ENCODE results near the gene MTG1. TPM values are rescaled to one million over a fixed set of nuclear protein-coding genes. Genes with fewer than 3 reads are reported as not detected.
A peak's percentile ranks its signal among the peaks of the same experiment; 100 is the strongest.

MTG1 gene
- polyA plus RNA-seq, 6 donors from 2014 or later, result 41.1 to 82.6 (median 47.3) TPM

GRCh38 chr10:133354672-133355240 lies 39.2 kb upstream of the MTG1 start:
- Mint-ChIP-seq H3K27ac (no peak overlapping the region), H3K27me3 (no peaks in the 10 kb centered on the region), H3K4me1 (peaks cover 5 to 9% (median 7%) of the 10 kb centered on the region in 3 donors), H3K4me3 (no peak overlapping the region), H3K9me3 (no peaks in the 10 kb centered on the region), H3K36me3 (no peaks in the 10 kb centered on the region)
- ATAC-seq (ENCODE audit: low read depth in 2 of 2) (no peak), DNase-seq (no peak)

GRCh38 chr10:133355266-133355665 lies 38.7 kb upstream of the MTG1 start:
- Mint-ChIP-seq H3K36me3 (no peaks in the 10 kb centered on the region), H3K27ac (peak overlapping the region in 1 of 6 donors; percentile 12), H3K4me1 (peaks cover 9 to 12% (median 11%) of the 10 kb centered on the region in 3 donors), H3K27me3 (no peaks in the 10 kb centered on the region), H3K9me3 (no peaks in the 10 kb centered on the region), H3K4me3 (no peak overlapping the region)
- ATAC-seq (ENCODE audit: low read depth in 2 of 2) (no peak), DNase-seq (no peak)

GRCh38 chr10:133355991-133356390 lies 38.0 kb upstream of the MTG1 start:
- no peak for ATAC-seq (ENCODE audit: low read depth in 2 of 2)
- peaks cover 12 to 18% (median 18%) of the 10 kb centered on the region in 3 donors for H3K4me1 Mint-ChIP-seq
- no peaks in the 10 kb centered on the region for H3K27me3 Mint-ChIP-seq
- no peak for DNase-seq
- H3K36me3 Mint-ChIP-seq, result no peaks in the 10 kb centered on the region
- no peaks in the 10 kb centered on the region for H3K9me3 Mint-ChIP-seq
- peak overlapping the region in 1 of 6 donors; percentile 83 for H3K27ac Mint-ChIP-seq
- peak overlapping the region; percentile 25 to 82 (median 60) for H3K4me3 Mint-ChIP-seq

- Mint-ChIP-seq H3K9me3 (no peaks in the 10 kb centered on the region), H3K4me3 (peak overlapping the region; percentile 62 to 88 (median 80)), H3K27me3 (no peaks in the 10 kb centered on the region), H3K27ac (peak overlapping the region in 1 of 6 donors; percentile 85), H3K4me1 (peaks cover 19 to 26% (median 26%) of the 10 kb centered on the region in 3 donors), H3K36me3 (no peaks in the 10 kb centered on the region)
- ATAC-seq (ENCODE audit: low read depth in 2 of 2), result no peak
- DNase-seq, result no peak
Measured at GRCh38 chr10:133356549-133357284, 37.2 kb upstream of the MTG1 start.

GRCh38 chr10:133357285-133358161 lies 36.4 kb upstream of the MTG1 start, which contains the start of gene FUOM:
Gene FUOM (minus strand): TSS chr10:133358019. CDS start chr10:133358007, 12 bp downstream.
- ATAC-seq (ENCODE audit: low read depth in 2 of 2), result peak; percentile 86 to 88

GRCh38 chr10:133358162-133358924 lies 35.6 kb upstream of the MTG1 start:
- DNase-seq (no peak), ATAC-seq (ENCODE audit: low read depth in 2 of 2) (no peak)
- H3K9me3 Mint-ChIP-seq, result no peaks in the 10 kb centered on the region
- no peaks in the 10 kb centered on the region for H3K36me3 Mint-ChIP-seq
- H3K4me1 Mint-ChIP-seq, result peaks cover 24 to 34% (median 32%) of the 10 kb centered on the region in 3 donors
- H3K27me3 Mint-ChIP-seq, result no peaks in the 10 kb centered on the region
- H3K4me3 Mint-ChIP-seq, result peak overlapping the region in 5 of 8 donors; percentile 30 to 72 (median 62)
- H3K27ac Mint-ChIP-seq, result no peak overlapping the region

More at GRCh38 chr10:133357285-133358161, 36.4 kb upstream of the MTG1 start, which contains the start of gene FUOM:
- Mint-ChIP-seq H3K9me3 (no peaks in the 10 kb centered on the region), H3K4me3 (peak within 1 kb of the TSS; percentile 62 to 88 (median 80)), H3K27ac (peak within 1 kb of the TSS in 2 of 6 donors; percentile 85 to 92), H3K4me1 (peaks cover 24 to 34% (median 32%) of the 10 kb centered on the region in 3 donors), H3K27me3 (no peaks in the 10 kb centered on the region), H3K36me3 (no peaks in the 10 kb centered on the region)
- peak; percentile 81 for DNase-seq

- H3K9me3 Mint-ChIP-seq, result no peaks in the 10 kb centered on the region
- ATAC-seq (ENCODE audit: low read depth in 2 of 2) (no peak), DNase-seq (no peak)
- no peaks in the 10 kb centered on the region for H3K27me3 Mint-ChIP-seq
- H3K36me3 Mint-ChIP-seq, result no peaks in the 10 kb centered on the region
- no peak overlapping the region for H3K27ac Mint-ChIP-seq
- H3K4me3 Mint-ChIP-seq, result peak overlapping the region in 3 of 8 donors; percentile 30 to 67 (median 37)
- H3K4me1 Mint-ChIP-seq, result peaks cover 24 to 34% (median 32%) of the 10 kb centered on the region in 3 donors
Measured at GRCh38 chr10:133358925-133359310, 35.0 kb upstream of the MTG1 start.

- H3K9me3 Mint-ChIP-seq, result no peaks in the 10 kb centered on the region
- peak overlapping the region in 3 of 6 donors; percentile 30 to 42 (median 34) for H3K27ac Mint-ChIP-seq
- no peak overlapping the region for H3K4me3 Mint-ChIP-seq
- DNase-seq, result no peak
- peaks cover 24 to 34% (median 32%) of the 10 kb centered on the region in 3 donors for H3K4me1 Mint-ChIP-seq
- no peaks in the 10 kb centered on the region for H3K27me3 Mint-ChIP-seq
- ATAC-seq (ENCODE audit: low read depth in 2 of 2), result no peak
- H3K36me3 Mint-ChIP-seq, result peaks cover 1 to 2% of the 10 kb centered on the region in 2 donors
Measured at GRCh38 chr10:133359554-133359971, 34.4 kb upstream of the MTG1 start.

GRCh38 chr10:133359972-133360610 lies 33.9 kb upstream of the MTG1 start:
- no peak for ATAC-seq (ENCODE audit: low read depth in 2 of 2)
- peak overlapping the region in 3 of 8 donors; percentile 15 to 41 (median 16) for H3K4me3 Mint-ChIP-seq
- no peaks in the 10 kb centered on the region for H3K9me3 Mint-ChIP-seq
- H3K27ac Mint-ChIP-seq, result peak overlapping the region in 4 of 6 donors; percentile 30 to 91 (median 38)
- peaks cover 4 to 7% of the 10 kb centered on the region in 2 donors for H3K36me3 Mint-ChIP-seq
- DNase-seq, result no peak
- H3K27me3 Mint-ChIP-seq, result no peaks in the 10 kb centered on the region
- H3K4me1 Mint-ChIP-seq, result peaks cover 24 to 34% (median 32%) of the 10 kb centered on the region in 3 donors

- Mint-ChIP-seq H3K27me3 (no peaks in the 10 kb centered on the region), H3K36me3 (peaks cover 4 to 7% of the 10 kb centered on the region in 2 donors), H3K4me1 (peaks cover 21 to 31% (median 23%) of the 10 kb centered on the region in 3 donors), H3K9me3 (no peaks in the 10 kb centered on the region), H3K4me3 (peak overlapping the region in 7 of 8 donors; percentile 2 to 87 (median 49)), H3K27ac (peak overlapping the region in 5 of 6 donors; percentile 34 to 72 (median 52))
- DNase-seq, result no peak
- no peak for ATAC-seq (ENCODE audit: low read depth in 2 of 2)
Measured at GRCh38 chr10:133361227-133361626, 32.7 kb upstream of the MTG1 start.

- peak; percentile 3 to 7 for ATAC-seq (ENCODE audit: low read depth in 2 of 2)
- no peak for DNase-seq
- peaks cover 4 to 7% of the 10 kb centered on the region in 2 donors for H3K36me3 Mint-ChIP-seq
- peak overlapping the region; percentile 27 to 72 (median 33) for H3K27ac Mint-ChIP-seq
- H3K9me3 Mint-ChIP-seq, result no peaks in the 10 kb centered on the region
- peaks cover 19 to 26% (median 22%) of the 10 kb centered on the region in 3 donors for H3K4me1 Mint-ChIP-seq
- no peaks in the 10 kb centered on the region for H3K27me3 Mint-ChIP-seq
- peak overlapping the region; percentile 2 to 87 (median 68) for H3K4me3 Mint-ChIP-seq
Measured at GRCh38 chr10:133361773-133362441, 32.0 kb upstream of the MTG1 start.
